H7 (cell line): Measurements from ENCODE around the gene AQP5. TPM values are rescaled to one million over a fixed set of nuclear protein-coding genes. Genes with fewer than 3 reads are reported as not detected.

ENCODE experiments used
- DNase-seq: peaks from one replicate; pipeline ENCODE4 v3.0.0; 2012
- H3K27me3 ChIP-seq: 2 replicates; pipeline ENCODE4 v1.6.0; 2011; ENCODE audit warnings: mild to moderate bottlenecking, low read length; ENCODE audit not compliant: control insufficient read depth, insufficient read depth
- H3K36me3 ChIP-seq: replicated peaks from 2 replicates; pipeline ENCODE4 v1.5.1; 2011; ENCODE audit warnings: low read length; ENCODE audit not compliant: control insufficient read depth, insufficient read depth
- H3K4me3 ChIP-seq: 2 replicates; pipeline ENCODE4 v1.5.1; 2011; ENCODE audit warnings: low read depth, mild to moderate bottlenecking, control low read depth, low read length, moderate library complexity; ENCODE audit not compliant: insufficient read depth
- total RNA-seq: library from RNA; depleted of rRNA; stranded (reverse); fragments of >200 nt; shearing (Covaris generic); gene quantifications from 2 replicates; pipeline ENCODE4 v1.2.3, GENCODE V29; 2014; rRNA removed

AQP5 gene
- total RNA-seq, 1 experiment from 2014 or later: 1.7 TPM

DNA sequence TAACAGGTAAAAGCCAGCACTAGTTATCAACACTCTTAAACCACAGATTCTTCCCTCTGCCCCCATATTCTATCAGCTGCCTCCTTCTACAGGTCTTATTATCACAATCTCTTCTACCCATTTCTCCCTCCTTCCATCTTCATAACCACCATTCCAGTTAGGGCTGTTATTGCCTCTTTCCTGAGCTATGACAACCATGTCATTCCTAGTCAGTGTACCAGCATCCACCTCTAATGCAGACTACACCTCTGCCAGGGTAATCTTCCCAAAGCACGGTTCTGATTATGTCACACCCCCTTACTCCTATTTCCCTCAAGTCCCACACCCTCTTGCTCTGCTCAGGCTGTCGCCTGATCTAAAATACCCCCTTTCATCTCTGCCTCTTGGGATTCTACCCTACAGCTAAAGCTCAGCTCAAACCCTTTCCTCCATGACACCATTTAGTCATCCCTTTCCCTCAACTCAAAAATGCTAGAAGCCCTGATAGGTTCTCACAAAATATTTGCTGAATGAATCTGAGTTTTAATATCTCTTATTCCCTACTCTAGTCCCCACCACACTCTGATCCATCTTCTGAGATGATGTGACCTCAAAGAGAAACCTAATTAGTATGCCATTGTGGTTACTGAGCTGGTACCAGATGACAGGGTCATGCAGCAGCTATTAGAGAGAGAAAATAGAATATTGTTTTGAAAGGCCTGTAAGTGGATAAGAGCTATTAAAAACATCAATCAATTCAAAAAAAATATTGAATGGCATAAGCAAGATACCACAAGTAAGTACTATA lies 51.9 kb downstream of the AQP5 start:
- Histone ChIP-seq H3K4me3 (no peak overlapping the region), H3K36me3 (no peaks in the 10 kb centered on the region; the same call in none of the 2 replicates), H3K27me3 (no peaks in the 10 kb centered on the region)
- DNase-seq: no peak

DNA sequence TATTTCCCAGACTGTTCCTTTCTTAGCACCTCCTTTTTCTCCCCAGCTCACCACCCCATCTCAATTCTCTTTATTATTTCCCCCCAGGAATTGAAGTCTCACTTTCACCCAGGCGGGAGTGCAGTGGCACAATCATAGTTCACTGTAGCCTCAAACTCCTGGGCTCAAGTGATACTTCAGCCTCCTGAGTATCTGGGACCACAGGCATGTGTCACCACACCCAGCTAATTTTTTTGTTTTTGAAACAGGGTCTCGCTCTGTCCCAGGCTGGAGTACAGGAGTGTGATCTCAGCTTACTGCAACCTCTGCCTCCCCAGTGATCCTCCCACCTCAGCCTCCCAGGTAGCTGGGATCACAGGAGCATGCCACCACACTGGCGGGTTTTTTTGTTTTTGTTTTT lies 52.7 kb downstream of the AQP5 start:
- H3K4me3 ChIP-seq: no peak overlapping the region
- no peaks in the 10 kb centered on the region for H3K27me3 ChIP-seq
- H3K36me3 ChIP-seq: no peaks in the 10 kb centered on the region; the same call in none of the 2 replicates
- no peak for DNase-seq

Other genes with a start within 250 kb of the AQP5 start
- 385 and 401 TPM in 2 replicates for gene TMBIM6, start 220.3 kb upstream of the AQP5 start, total RNA-seq
- 20.0 and 22.3 TPM in 2 replicates for gene NCKAP5L, start 133.5 kb upstream of the AQP5 start, total RNA-seq
- gene BCDIN3D, start 118.8 kb upstream of the AQP5 start, total RNA-seq: 1.4 and 1.6 TPM in 2 replicates
- not detected in 2 replicates for gene FAIM2, start 58.0 kb upstream of the AQP5 start, total RNA-seq
- not detected in 2 replicates for gene AQP2, start 11.1 kb upstream of the AQP5 start, total RNA-seq
- gene AQP6, start 11.1 kb downstream of the AQP5 start, total RNA-seq: not detected in 2 replicates
- gene RACGAP1, start 63.6 kb downstream of the AQP5 start, total RNA-seq: 80.6 and 85.1 TPM in 2 replicates
- gene ASIC1, start 95.7 kb downstream of the AQP5 start, total RNA-seq: 0.81 and 1.2 TPM in 2 replicates
- gene SMARCD1, start 123.5 kb downstream of the AQP5 start, total RNA-seq: 182 and 196 TPM in 2 replicates
- 0.59 TPM in 1 of 2 replicates, not detected in the other for gene GPD1, start 142.1 kb downstream of the AQP5 start, total RNA-seq
- 33.4 and 38.3 TPM in 2 replicates for gene COX14, start 150.4 kb downstream of the AQP5 start, total RNA-seq
- gene CERS5, start 205.5 kb downstream of the AQP5 start, total RNA-seq: 23.9 and 24.6 TPM in 2 replicates